HG03135 (cell line): ENCODE measurements around the gene MANSC1.

Experiments used
- ATAC-seq: cut with Tn5 transposase; IDR thresholded peaks from one replicate; pipeline ENCODE4 v1.9.1; 2021; ENCODE audit warnings: mild to moderate bottlenecking, moderate library complexity; ENCODE audit not compliant: unreplicated experiment

MANSC1 gene

DNA sequence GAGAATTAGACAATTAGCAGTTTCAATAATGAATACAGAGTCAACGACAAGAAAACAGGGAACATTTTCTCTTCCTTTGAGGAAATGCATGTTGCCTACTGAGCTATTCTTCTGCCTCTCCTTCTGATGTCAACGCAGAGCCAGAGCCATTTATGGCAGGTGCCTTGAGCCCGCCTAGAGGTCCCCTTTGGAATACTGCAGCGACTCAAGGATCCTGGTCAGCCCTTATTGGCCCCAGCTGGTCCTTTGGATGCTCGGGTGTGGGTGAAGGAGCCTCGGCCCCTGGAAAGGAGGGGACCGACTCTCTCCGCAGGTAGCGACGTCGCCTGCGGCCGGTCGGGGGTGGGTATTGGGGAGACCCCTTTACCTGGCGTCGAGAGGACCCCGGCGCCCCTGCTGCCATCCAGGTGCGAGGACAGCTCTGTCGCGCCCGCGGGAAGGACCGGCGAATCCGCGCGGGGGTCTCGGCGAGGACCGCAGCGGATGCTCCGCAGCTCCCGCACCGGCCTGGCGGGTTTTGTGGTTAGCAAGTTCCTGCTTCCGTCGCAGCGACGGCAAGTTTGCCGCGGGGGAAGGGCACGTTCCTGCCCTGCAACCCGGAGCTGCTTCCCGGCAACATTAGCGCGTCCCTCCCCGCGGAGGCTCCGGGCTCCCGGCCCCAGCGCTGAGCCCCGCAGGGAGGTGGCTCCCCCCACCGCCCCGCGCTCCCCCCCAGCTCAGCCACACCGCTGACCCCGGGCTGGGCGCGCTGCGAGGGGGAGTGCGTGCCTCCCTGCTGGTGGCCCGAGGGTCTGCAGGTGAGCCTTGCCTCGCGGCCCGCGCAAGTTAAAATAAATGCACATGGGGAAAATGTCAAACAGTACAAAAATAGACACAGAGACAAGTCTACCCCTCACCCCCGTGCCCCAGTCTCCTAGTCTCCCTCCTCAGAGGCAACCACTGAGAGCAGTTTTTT is at the start of gene MANSC1:
TSS of gene MANSC1 (minus strand) at position 532 of the 955 bp plus-strand sequence. CDS start 6,928 bp downstream, outside the sequence.
- ATAC-seq: no peak

- ATAC-seq: no peak
Observed at GRCh38 chr12:12399161-12399560, 49.1 kb upstream of the MANSC1 start.

- ATAC-seq: no peak
Observed at GRCh38 chr12:12398026-12398859, 48.2 kb upstream of the MANSC1 start.

DNA sequence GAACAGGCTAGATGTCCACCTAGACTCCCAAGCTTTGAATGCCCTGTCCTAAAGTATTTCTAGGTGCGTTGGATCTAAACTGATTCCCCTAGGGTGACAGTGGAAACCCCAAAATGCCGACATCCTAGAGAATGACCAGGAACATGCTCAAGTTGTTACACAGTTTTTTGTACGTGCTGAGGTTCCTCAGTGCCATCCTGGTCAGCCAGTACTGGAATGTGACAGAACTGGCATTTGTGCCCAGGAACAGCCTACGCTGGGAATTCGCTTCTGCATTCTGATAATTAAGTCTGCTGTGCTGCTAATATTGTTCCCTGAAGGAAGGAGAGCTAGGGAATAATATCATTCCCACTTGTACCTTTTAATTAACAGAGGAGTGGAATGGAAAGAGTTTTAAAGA is 47.1 kb upstream of the MANSC1 start:
- ATAC-seq: no peak

- ATAC-seq: no peak
Observed at GRCh38 chr12:12396694-12397093, 46.7 kb upstream of the MANSC1 start.

- ATAC-seq: no peak
Observed at GRCh38 chr12:12393171-12393570, 43.1 kb upstream of the MANSC1 start.

DNA sequence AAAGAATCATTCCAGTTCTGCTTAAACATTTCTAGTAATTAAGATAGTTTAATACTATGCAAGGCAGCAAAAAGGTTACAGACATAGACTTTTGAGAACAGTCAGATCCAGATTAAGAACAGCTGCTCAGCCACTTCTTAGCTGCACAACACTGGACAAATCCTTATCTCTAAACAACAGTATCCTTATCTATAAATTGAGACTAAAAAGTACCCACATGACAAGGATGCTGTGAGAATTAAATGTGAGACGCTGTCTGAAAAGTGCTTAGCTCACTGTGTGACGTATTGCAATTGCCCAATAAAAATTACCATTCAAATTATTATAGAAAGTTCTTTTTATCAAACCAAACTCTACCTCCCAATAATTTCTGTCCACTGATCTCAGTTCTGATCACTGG is 42.4 kb upstream of the MANSC1 start:
- ATAC-seq: no peak

DNA sequence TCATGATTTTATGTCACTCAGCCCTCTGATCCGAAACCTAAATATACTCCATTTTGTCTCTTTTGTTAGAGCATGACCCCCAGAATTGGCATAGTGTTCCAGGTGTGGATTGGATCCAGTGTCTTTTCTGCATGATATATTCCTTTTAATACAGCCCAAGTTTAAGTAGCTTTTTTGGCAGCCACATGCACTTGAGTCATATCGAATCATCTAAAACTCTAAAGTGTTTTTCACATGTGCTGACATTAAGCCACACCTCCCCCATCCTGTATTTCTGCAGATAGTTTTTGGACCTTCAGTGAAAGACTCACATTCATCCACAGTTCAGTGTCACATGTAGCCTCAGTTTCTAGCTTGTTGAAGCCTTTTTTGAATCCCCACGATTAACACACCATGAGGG is 37.5 kb upstream of the MANSC1 start:
- no peak for ATAC-seq

- ATAC-seq: no peak
Observed at GRCh38 chr12:12384571-12385340, 34.7 kb upstream of the MANSC1 start.

DNA sequence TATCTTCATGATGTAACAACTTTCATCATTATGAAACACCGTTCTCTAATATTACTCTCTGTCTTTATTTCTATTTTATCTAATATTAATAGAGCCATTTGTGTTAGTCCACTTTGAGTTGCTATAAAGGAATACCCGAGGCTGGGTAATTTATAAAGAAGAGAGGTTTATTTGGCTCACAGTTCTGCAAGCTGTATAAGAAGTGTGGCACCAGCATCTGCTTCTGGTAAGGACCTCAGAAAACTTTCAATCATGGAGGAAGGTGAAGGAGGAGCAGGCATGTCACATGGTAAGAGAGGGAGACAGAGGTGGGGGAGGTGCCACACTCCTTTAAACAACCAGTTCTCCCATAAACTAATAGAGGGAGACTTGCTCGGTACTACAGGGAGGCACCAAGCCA is 31.9 kb upstream of the MANSC1 start:
- ATAC-seq: no peak

DNA sequence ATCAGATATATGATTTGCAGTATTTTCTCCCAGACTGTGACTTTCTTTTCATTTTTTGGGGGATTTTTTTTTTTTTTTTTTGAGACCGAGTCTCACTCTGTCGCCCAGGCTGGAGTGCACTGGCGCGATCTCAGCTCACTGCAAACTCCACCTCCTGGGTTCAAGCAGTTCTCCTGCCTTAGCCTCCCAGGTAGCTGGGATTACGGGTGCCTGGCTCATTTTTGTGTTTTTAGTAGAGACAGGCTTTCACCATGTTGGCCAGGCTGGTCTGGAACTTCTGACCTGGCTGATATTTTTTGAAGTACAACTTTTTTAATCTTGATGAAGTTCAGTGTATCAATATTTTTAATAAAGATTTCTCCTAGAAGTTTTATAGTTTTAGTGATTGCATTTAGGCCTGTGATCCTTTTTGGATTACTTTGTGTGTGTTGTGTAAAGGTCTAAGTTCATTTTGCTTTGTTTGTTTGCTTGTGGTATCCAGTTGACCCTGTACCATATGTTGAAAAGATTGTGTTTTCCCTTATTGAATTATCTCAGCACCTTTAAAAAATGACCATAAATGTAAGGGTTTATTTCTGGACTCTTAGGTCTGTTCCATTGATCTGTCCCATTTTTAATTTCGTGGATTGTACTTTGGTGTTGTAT is 31.0 kb upstream of the MANSC1 start:
- no peak for ATAC-seq

GRCh38 chr12:12379831-12380730 is 30.0 kb upstream of the MANSC1 start:
- ATAC-seq: peak; percentile 54

GRCh38 chr12:12378616-12379015 is 28.6 kb upstream of the MANSC1 start:
- ATAC-seq: no peak

DNA sequence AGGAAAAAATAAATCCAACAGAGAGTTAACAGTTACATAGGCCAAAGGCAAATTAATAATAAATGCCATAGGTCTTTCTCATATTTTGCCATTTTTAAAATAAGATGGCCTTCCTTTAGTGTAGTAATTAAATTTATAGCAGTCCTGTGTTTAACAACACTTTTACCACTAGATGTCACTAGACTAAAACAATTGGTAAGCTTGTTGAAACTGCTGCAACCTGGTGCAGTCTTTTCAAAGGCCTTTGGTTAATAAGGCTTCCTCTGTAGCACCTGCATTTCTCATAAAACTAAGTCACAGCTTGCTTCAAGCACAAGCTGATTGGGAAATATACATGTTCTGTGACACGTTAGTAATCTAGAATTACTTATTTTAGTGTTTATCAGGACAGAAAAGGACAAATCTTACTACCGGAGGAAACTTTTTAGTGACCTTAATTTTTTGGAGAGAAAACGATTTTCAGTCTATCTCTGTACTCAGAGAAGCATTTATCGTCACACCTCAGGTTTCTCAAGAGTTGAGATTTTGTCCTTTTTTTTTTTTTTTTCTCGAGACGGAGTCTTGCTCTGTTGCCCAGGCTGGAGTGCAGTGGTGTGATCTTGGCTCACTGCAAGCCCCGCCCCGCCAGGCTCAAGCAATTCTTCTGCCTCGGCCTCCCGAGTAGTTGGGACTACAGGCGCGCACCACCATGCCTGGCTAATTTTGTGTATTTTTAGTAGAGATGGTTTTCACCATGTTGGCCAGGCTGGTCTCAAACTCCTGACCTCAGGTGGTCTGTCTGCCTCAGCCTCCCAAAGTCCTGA is 26.8 kb upstream of the MANSC1 start:
- ATAC-seq: peak; percentile 61

DNA sequence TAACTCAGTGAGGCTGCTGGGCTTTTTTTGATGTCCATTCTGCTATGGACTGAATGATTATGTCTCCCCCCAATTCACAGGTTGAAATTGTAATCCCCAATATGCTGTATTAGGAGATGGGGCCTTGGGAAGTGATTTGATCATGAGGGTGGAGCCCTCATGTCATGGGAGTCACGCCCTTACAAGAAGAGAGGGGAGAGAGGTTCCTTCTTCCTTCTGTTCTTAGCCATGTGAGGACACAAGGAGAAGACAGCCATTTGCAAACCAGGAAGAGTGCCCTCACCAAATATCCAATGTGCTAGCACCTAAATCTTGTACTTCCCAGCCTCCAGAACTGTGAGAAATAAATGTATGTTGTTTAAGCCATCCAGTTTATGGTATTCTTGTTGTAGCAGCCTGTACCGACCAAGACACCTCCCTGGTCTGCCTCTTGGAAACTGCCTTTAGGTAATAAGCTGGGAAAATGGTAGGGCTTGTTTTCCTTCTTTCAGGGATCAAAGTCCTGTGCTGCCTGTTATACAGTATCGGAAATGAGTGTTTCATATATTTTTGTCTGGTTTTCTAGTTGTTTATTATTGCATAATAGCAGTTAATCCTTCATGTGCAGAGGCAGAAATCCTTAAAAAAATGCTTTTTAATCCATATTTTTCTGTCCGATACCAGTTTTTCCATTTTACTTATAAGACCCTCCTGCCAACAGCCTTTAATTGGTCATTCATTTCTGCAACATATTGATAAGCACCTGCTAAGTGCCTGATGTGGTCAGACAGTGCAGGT is 23.1 kb upstream of the MANSC1 start:
- ATAC-seq: no peak

DNA sequence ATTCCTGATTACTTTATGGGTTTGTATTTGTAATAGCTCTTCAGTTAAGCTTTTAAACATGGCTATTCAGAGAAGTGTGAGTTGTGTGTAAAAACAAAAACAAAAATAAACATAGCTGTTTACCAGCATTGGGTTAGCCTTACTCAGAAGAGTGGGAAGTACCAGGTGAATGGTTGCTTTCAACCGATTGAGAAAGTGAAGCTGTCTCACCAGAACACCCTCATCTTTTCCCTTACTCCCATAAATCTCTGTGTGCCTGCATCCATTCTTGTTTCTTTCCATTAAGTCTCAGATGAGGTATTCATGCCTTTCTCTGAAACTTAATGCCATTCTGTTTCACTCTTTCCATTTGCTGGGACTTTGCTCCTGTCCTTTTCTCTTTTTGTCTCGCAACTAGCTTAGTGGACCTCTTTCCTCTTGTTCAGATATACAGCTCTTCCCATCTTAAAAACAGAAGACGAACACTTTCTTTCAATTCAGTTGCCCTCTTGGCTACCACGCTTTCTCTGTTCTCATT is 17.5 kb upstream of the MANSC1 start:
- no peak for ATAC-seq

DNA sequence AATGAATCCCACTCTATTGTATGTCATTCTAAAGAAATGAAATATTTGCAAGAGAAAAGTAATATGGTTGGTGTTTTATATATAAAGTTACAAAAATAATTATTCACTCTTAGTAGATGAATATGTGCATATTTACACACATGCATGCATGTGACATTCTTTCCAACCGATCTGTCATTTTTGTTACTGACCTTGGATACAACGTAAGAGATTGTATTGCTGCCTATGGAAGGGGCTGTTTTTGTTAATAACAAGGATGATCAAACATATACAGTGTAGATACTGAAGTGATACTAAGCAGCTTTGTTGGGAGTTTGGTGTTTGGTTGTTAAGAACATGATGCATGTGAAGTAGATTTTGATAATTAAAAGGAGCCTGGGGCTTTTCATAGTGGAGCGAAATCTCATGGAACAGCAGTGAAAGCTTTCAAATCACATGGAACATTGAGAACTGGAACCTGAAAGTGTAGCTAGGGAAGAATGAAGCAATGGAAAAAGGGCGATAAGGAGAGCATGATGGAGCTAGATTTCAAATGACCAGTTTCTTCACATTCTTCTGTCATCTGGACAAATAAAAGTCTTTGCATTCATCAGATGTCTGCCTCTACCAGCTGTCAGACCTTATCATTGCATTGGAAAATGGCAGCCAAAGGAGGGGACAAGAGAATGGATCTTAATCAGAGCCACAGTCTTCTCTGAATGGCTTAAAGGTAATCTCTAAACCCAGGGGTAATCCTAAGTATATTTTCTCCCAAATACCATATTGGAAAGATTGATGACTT is 16.8 kb upstream of the MANSC1 start:
- ATAC-seq: no peak
